ENCODE data around the gene USP32.
"Not testable (repeated sequence)": the region's sequence is repeated elsewhere in the genome, so short reads cannot be mapped to it uniquely, and the experiment has no call there.

Gene USP32

DNA sequence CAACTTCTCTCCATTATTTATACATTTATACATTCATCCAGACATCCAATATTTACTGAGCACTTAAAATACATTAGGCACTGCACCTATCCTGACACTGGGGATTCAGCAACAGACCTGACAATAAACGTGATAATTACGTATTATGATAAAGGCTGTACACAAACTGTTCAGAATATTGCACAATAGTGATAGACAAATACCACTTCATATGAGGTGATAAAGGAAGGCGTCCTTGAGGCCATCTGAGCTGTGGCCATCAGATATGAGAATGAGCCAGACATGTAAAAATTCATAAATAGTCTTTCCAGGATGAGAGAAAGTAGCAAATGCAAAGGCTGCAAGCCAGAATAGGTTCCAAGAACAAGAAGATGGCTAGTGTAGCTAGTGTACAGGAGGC is 8.6 kb downstream of the USP32 start:
- TF ChIP-seq, protein P1, sequence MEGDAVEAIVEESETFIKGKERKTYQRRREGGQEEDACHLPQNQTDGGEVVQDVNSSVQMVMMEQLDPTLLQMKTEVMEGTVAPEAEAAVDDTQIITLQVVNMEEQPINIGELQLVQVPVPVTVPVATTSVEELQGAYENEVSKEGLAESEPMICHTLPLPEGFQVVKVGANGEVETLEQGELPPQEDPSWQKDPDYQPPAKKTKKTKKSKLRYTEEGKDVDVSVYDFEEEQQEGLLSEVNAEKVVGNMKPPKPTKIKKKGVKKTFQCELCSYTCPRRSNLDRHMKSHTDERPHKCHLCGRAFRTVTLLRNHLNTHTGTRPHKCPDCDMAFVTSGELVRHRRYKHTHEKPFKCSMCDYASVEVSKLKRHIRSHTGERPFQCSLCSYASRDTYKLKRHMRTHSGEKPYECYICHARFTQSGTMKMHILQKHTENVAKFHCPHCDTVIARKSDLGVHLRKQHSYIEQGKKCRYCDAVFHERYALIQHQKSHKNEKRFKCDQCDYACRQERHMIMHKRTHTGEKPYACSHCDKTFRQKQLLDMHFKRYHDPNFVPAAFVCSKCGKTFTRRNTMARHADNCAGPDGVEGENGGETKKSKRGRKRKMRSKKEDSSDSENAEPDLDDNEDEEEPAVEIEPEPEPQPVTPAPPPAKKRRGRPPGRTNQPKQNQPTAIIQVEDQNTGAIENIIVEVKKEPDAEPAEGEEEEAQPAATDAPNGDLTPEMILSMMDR (IDR thresholded peaks at IDR 0.05; ENCODE audit: insufficient read depth, low read depth, low read length, missing control alignments), result no peak
- no peak overlapping the region for H3K4me3 ChIP-seq (ENCODE audit: low read depth, low read length)
- DNase-seq (ENCODE audit: low read depth), result no peak

DNA sequence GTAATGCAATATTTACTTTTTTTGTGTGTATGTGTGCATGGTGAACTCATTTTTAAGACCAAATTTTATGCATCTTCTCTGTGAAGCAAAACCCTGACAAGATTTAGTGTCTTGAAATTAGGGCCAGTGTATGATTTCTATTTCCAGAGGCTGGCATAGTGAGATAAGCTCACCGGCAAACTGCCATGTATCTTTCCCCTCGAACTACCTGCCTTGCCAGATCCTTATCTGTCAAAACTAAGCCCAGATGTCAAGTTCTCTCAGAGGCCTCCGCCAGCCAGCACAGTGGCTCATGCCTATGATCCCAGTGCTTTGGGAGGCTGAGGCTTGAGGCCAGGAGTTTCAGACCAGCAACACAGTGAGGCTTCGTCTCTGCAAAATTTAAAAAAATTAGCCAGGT is 10.0 kb downstream of the USP32 start:
- no peak overlapping the region for H3K4me3 ChIP-seq (ENCODE audit: low read depth, low read length)
- TF ChIP-seq, protein P1 (IDR thresholded peaks at IDR 0.05; ENCODE audit: insufficient read depth, low read depth, low read length, missing control alignments), result no peak
- no peak for DNase-seq (ENCODE audit: low read depth)

DNA sequence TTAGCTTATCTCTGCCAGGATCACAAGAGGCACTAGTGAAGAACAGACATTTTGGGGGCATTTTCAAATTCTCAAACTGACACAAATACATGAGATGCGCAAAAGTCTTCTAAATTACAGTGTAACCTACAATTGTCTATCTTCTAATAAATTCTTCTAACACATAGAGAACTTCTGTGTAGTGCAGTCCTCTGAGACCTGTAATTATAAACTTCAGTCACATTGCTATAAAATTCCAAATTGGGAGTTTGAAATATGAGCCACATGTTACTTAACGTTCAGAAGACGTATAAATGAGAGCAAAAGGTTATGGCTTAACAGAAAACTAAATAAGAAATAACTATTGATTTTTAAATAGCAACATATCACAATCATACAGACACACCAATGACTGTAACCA is 12.5 kb downstream of the USP32 start:
- DNase-seq (ENCODE audit: low read depth); H3K4me3 ChIP-seq (ENCODE audit: low read depth, low read length): not testable (repeated sequence)

DNA sequence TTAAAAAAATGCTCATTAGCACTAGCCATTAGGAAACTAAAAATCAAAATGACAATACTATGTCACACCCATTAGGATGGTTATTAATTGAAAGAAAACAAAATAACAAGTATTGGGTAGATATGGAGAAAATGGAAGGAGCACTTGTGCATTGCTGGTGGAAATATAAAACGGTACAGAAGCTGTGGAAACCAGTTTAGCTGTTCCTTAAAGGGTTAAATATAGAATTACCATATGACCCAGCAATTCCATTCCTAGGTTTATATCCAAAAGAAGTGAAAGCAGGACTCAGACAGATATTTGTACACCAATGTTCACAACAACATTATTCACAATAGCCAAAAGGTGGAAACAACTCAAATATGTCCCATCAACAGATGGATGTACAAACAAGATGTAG is 13.7 kb downstream of the USP32 start:
- DNase-seq (ENCODE audit: low read depth); H3K4me3 ChIP-seq (ENCODE audit: low read depth, low read length): not testable (repeated sequence)

DNA sequence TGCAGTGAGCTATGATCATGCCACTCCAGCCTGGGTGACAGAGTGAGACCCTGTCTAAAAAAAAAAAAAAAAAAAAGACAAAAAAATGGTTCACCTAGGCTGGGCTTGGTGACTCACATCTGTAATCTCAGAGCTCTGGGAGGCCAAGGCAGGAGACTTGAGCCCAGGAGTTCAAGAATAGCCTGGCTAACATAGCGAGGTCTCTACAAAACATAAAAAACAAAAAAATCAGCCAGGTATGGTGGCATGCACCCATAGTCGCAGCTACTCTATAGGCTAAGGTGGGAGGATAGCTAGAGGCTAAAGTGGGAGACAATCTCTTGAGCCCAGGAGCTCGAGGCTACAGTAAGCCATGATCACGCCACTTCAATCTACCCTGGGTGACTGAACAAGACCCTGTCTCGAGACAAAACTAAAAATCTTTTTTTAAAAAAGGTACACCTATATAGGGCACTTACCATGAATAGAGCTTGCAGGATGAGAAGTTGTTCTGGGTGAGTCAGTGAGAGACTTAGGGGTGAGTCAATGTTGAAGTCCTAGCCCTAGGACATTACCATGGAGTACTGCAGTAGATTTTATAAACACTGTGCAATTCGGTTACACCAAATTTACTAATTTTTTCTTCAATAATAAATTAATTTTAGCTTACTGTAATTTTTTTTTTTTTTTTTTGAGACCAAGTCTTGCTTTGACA is 19.0 kb downstream of the USP32 start:
- TF ChIP-seq, protein P1 (IDR thresholded peaks at IDR 0.05; ENCODE audit: insufficient read depth, low read depth, low read length, missing control alignments), result no peak
- DNase-seq (ENCODE audit: low read depth), result peak; percentile 20
- H3K4me3 ChIP-seq (ENCODE audit: low read depth, low read length), result no peak overlapping the region

DNA sequence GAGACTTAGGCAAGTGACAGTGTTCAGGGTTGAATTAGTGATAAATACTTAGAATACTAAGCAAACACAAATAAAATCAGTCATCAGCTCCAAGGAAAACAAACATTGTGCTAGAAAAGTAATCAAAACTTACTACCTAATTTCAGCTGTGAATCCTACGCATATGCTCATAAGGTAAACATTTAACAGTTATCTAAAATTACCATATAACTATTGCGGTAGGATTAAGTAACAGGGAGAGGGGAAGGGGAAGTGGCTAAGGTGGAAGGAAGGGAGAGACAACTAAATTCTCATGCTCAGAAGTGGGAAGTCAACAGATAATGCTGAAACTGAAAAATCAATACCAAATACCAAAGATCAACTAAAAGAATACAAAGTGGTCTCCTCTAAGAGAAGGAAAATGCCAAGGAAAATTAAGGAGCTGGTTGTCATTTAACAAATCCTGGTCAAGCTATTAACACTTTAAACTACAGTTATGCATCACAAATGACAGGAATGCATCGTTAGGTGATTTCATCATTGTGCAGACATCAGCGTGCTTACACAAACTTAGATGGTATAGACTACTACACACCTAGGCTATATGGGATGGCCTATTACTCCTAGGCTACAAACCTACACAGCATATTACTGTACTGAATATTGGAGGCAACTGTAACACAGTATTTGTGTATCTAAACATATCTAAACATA is 20.0 kb downstream of the USP32 start:
- no peak overlapping the region for H3K4me3 ChIP-seq (ENCODE audit: low read depth, low read length)
- DNase-seq (ENCODE audit: low read depth), result no peak
- TF ChIP-seq, protein P1 (IDR thresholded peaks at IDR 0.05; ENCODE audit: insufficient read depth, low read depth, low read length, missing control alignments), result no peak

DNA sequence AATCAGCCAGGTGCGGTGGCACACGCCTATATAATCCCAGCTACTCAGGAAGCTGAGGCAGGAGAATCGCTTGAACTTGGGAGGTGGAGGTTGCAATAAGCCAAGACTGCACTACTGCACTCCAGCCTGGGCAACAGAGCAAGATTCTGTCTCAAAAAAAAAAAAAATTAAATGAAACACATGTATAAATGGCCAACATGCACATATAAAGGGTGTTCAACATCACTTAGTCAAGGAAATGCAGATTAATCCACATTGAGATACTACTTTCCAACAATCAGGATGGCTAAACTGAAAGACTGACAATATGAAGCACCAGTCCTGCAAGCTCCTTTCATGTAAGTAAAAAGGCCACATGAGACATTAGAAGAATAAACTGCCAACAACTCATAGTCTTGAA is 20.5 kb downstream of the USP32 start:
- DNase-seq (ENCODE audit: low read depth), result no peak
- no peak overlapping the region for H3K4me3 ChIP-seq (ENCODE audit: low read depth, low read length)
- TF ChIP-seq, protein P1 (IDR thresholded peaks at IDR 0.05; ENCODE audit: insufficient read depth, low read depth, low read length, missing control alignments), result no peak

DNA sequence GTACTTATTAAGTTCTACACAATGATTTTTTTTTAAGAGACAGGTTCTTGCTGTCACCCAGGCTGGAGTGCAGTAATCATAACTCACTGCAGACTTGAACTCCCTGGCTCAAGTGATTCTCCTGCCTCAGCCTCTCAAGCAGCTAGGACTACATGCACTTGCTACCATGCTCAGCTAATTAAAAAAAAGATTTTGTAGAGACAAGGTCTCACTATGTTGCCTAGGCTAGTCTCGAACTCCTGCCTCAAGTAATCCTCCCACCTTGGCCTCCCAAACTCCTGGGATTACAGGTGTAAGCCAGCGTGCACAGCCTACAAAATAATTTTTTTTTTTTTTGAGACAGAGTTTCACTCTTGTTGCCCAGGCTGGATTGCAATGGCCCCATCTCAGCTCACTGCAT is 22.2 kb downstream of the USP32 start:
- TF ChIP-seq, protein P1 (IDR thresholded peaks at IDR 0.05; ENCODE audit: insufficient read depth, low read depth, low read length, missing control alignments), result no peak
- H3K4me3 ChIP-seq (ENCODE audit: low read depth, low read length), result no peak overlapping the region
- DNase-seq (ENCODE audit: low read depth), result no peak
